ENCODE results near the gene DFFB.

The DFFB gene

GRCh38 chr1:3924186-3924824, 67.0 kb downstream of the DFFB start:
- Mint-ChIP-seq H3K27ac (no peak overlapping the region), H3K9me3 (ENCODE audit: low read depth) (no peaks in the 10 kb centered on the region), H3K27me3 (peaks cover 2% of the 10 kb centered on the region), H3K4me1 (ENCODE audit: low read depth) (peaks cover 2% of the 10 kb centered on the region), H3K4me3 (no peak overlapping the region), H3K36me3 (no peaks in the 10 kb centered on the region)

GRCh38 chr1:3924825-3925220, 67.5 kb downstream of the DFFB start:
- Mint-ChIP-seq H3K4me3 (no peak overlapping the region), H3K27me3 (peaks cover 2% of the 10 kb centered on the region), H3K4me1 (ENCODE audit: low read depth) (peaks cover 2% of the 10 kb centered on the region), H3K36me3 (no peaks in the 10 kb centered on the region), H3K27ac (no peak overlapping the region), H3K9me3 (ENCODE audit: low read depth) (no peaks in the 10 kb centered on the region)

GRCh38 chr1:3925256-3925655, 68.0 kb downstream of the DFFB start:
- Mint-ChIP-seq H3K4me1 (ENCODE audit: low read depth) (peaks cover 2% of the 10 kb centered on the region), H3K4me3 (no peak overlapping the region), H3K27me3 (peaks cover 2% of the 10 kb centered on the region), H3K9me3 (ENCODE audit: low read depth) (no peaks in the 10 kb centered on the region), H3K27ac (no peak overlapping the region), H3K36me3 (no peaks in the 10 kb centered on the region)

GRCh38 chr1:3925762-3926161, 68.5 kb downstream of the DFFB start:
- peaks cover 2% of the 10 kb centered on the region for H3K4me1 Mint-ChIP-seq (ENCODE audit: low read depth)
- no peaks in the 10 kb centered on the region for H3K9me3 Mint-ChIP-seq (ENCODE audit: low read depth)
- no peaks in the 10 kb centered on the region for H3K36me3 Mint-ChIP-seq
- no peak overlapping the region for H3K4me3 Mint-ChIP-seq
- no peak overlapping the region for H3K27ac Mint-ChIP-seq
- H3K27me3 Mint-ChIP-seq, result peaks cover 2% of the 10 kb centered on the region

DNA sequence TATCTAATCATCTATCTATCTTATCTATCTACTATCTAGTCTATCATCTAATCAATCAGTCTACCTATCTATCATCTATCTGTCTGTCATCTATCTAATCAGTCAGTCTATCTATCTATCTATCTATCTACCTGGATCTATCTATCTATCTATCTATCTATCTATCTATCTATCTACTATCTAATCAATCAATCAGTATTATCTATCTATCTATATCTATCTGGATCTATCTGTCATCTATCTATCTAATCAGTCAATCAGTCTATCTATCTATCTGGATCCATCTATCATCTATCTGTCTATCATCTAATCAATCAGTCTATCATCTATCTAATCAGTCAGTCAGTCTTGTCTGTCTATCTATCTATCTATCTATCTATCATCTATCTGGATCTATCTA, 69.7 kb downstream of the DFFB start:
- Mint-ChIP-seq H3K4me3 (no peak overlapping the region), H3K4me1 (ENCODE audit: low read depth) (peaks cover 2% of the 10 kb centered on the region), H3K36me3 (no peaks in the 10 kb centered on the region), H3K9me3 (ENCODE audit: low read depth) (no peaks in the 10 kb centered on the region), H3K27me3 (peaks cover 2% of the 10 kb centered on the region), H3K27ac (no peak overlapping the region)

- Mint-ChIP-seq H3K27ac (no peak overlapping the region), H3K36me3 (no peaks in the 10 kb centered on the region), H3K27me3 (peaks cover 2% of the 10 kb centered on the region), H3K4me1 (ENCODE audit: low read depth) (no peaks in the 10 kb centered on the region), H3K4me3 (no peak overlapping the region), H3K9me3 (ENCODE audit: low read depth) (no peaks in the 10 kb centered on the region)
These were observed 71.3 kb downstream of the DFFB start for GRCh38 chr1:3928586-3928985.

- no peaks in the 10 kb centered on the region for H3K4me1 Mint-ChIP-seq (ENCODE audit: low read depth)
- H3K36me3 Mint-ChIP-seq, result no peaks in the 10 kb centered on the region
- no peak overlapping the region for H3K4me3 Mint-ChIP-seq
- peaks cover 4% of the 10 kb centered on the region for H3K27me3 Mint-ChIP-seq
- no peak overlapping the region for H3K27ac Mint-ChIP-seq
- H3K9me3 Mint-ChIP-seq (ENCODE audit: low read depth), result no peaks in the 10 kb centered on the region
These were observed 71.8 kb downstream of the DFFB start for GRCh38 chr1:3929126-3929525.

GRCh38 chr1:3930301-3931006, 73.2 kb downstream of the DFFB start:
- Mint-ChIP-seq H3K9me3 (ENCODE audit: low read depth) (no peaks in the 10 kb centered on the region), H3K36me3 (no peaks in the 10 kb centered on the region), H3K27ac (no peak overlapping the region), H3K4me3 (no peak overlapping the region), H3K4me1 (ENCODE audit: low read depth) (no peaks in the 10 kb centered on the region), H3K27me3 (peaks cover 1% of the 10 kb centered on the region)

- Mint-ChIP-seq H3K27me3 (peaks cover 1% of the 10 kb centered on the region), H3K9me3 (ENCODE audit: low read depth) (no peaks in the 10 kb centered on the region), H3K27ac (no peak overlapping the region), H3K4me1 (ENCODE audit: low read depth) (no peaks in the 10 kb centered on the region), H3K4me3 (no peak overlapping the region), H3K36me3 (no peaks in the 10 kb centered on the region)
These were observed 74.0 kb downstream of the DFFB start for GRCh38 chr1:3931007-3931912.

- Mint-ChIP-seq H3K36me3 (no peaks in the 10 kb centered on the region), H3K4me3 (no peak overlapping the region), H3K27me3 (peaks cover 1% of the 10 kb centered on the region), H3K4me1 (ENCODE audit: low read depth) (no peaks in the 10 kb centered on the region), H3K27ac (no peak overlapping the region), H3K9me3 (ENCODE audit: low read depth) (no peaks in the 10 kb centered on the region)
These were observed 75.1 kb downstream of the DFFB start for GRCh38 chr1:3932156-3932919.

Measured in activated naive CD8-positive, alpha-beta T cell (primary cell).